Neural progenitor cell (in vitro differentiated cells): Measurements from ENCODE around the gene MDP1. TPM values are rescaled to one million over a fixed set of nuclear protein-coding genes. Genes with fewer than 3 reads are reported as not detected.

Experiments used
- DNase-seq: peaks from one replicate; pipeline ENCODE4 v3.0.0-alpha.2; 2016; ENCODE audit warnings: low spot score
- H2AFZ ChIP-seq: fragments of 200-600 bp; sonication (generic); replicated peaks from 2 replicates; pipeline ENCODE4 v1.6.1; 2016; ENCODE audit warnings: antibody characterized with exemption
- H3F3A ChIP-seq: fragments of 200-600 bp; sonication (generic); 2 replicates; pipeline ENCODE4 v1.6.1; 2016; ENCODE audit warnings: antibody characterized with exemption, low read depth
- H3K27ac ChIP-seq: fragments of 200-600 bp; sonication (generic); 2 replicates; pipeline ENCODE4 v1.5.1; 2016; ENCODE audit warnings: mild to moderate bottlenecking
- H3K27me3 ChIP-seq: fragments of 200-600 bp; sonication (generic); 2 replicates; pipeline ENCODE4 v1.6.1; 2016; ENCODE audit warnings: mild to moderate bottlenecking, moderate library complexity
- H3K36me3 ChIP-seq: fragments of 200-600 bp; sonication (generic); 2 replicates; pipeline ENCODE4 v1.5.1; 2016
- H3K4me1 ChIP-seq: fragments of 200-600 bp; sonication (generic); 2 replicates; pipeline ENCODE4 v1.6.1; 2016; ENCODE audit warnings: mixed run types
- H3K4me2 ChIP-seq: fragments of 200-600 bp; sonication (generic); 2 replicates; pipeline ENCODE4 v1.6.1; 2016
- H3K4me3 ChIP-seq: fragments of 200-600 bp; sonication (generic); 2 replicates; pipeline ENCODE4 v1.5.1; 2016
- H3K79me2 ChIP-seq: fragments of 200-600 bp; sonication (generic); 2 replicates; pipeline ENCODE4 v1.6.1; 2016; ENCODE audit warnings: low read depth
- H3K9ac ChIP-seq: fragments of 200-600 bp; sonication (generic); 2 replicates; pipeline ENCODE4 v1.6.1; 2016
- H3K9me3 ChIP-seq: fragments of 200-600 bp; sonication (generic); 2 replicates; pipeline ENCODE4 v1.5.1; 2016; ENCODE audit warnings: low read depth
- H4K20me1 ChIP-seq: fragments of 200-600 bp; sonication (generic); 2 replicates; pipeline ENCODE4 v1.6.1; 2016; ENCODE audit warnings: low read depth
- H3K27ac Mint-ChIP-seq: 3 replicates; pipeline ENCODE4 v1.8.0; 2021; ENCODE audit warnings: mixed read lengths
- H3K27me3 Mint-ChIP-seq: 2 replicates; pipeline ENCODE4 v1.8.0; 2022; ENCODE audit warnings: low read depth, mild to moderate bottlenecking, inconsistent platforms, moderate library complexity, mixed read lengths; ENCODE audit not compliant: insufficient read depth
- H3K36me3 Mint-ChIP-seq: 3 replicates; pipeline ENCODE4 v1.8.0; 2021; ENCODE audit warnings: mixed read lengths
- H3K4me1 Mint-ChIP-seq: 3 replicates; pipeline ENCODE4 v1.8.0; 2021; ENCODE audit warnings: mixed read lengths
- H3K4me3 Mint-ChIP-seq: 3 replicates; pipeline ENCODE4 v1.8.0; 2021; ENCODE audit warnings: mild to moderate bottlenecking, moderate library complexity, mixed read lengths
- H3K9me3 Mint-ChIP-seq: 3 replicates; pipeline ENCODE4 v1.8.0; 2020; ENCODE audit warnings: mixed read lengths
- CTCF ChIP-seq: fragments of 200-600 bp; sonication (generic); IDR thresholded peaks from 2 replicates; pipeline ENCODE4 v1.5.1; 2017; ENCODE audit warnings: antibody characterized with exemption, mild to moderate bottlenecking
- EZH2 ChIP-seq: fragments of 200-600 bp; sonication (generic); IDR thresholded peaks from 2 replicates; pipeline ENCODE4 v1.6.1; 2017; ENCODE audit warnings: antibody characterized with exemption, mild to moderate bottlenecking, moderate library complexity
- EZH2phosphoT487 ChIP-seq: fragments of 200-600 bp; sonication (generic); IDR thresholded peaks from 2 replicates; pipeline ENCODE4 v1.6.1; 2017; ENCODE audit warnings: antibody characterized with exemption
- total RNA-seq: library from RNA; depleted of rRNA; stranded (reverse); fragments of >200 nt; gene quantifications from 2 replicates; pipeline ENCODE4 v1.2.3, GENCODE V29; 2015; ENCODE audit warnings: low replicate concordance

MDP1 gene
- total RNA-seq, 1 donor from 2014 or later: 18.3 TPM

GRCh38 chr14:24236689-24237462 lies 21.0 kb upstream of the MDP1 start:
- Histone ChIP-seq H3K4me3 (no peak overlapping the region), H3K9ac (no peak overlapping the region), H3K4me2 (no peak overlapping the region), H3K79me2 (peaks cover 37% of the 10 kb centered on the region), H3K27ac (no peak overlapping the region), H3F3A (peaks cover 9% of the 10 kb centered on the region), H3K4me1 (peaks cover 10% of the 10 kb centered on the region), H2AFZ (no peak overlapping the region), H4K20me1 (peaks cover 5% of the 10 kb centered on the region), H3K27me3 (no peaks in the 10 kb centered on the region), H3K36me3 (no peaks in the 10 kb centered on the region), H3K9me3 (no peaks in the 10 kb centered on the region)
- Mint-ChIP-seq H3K27ac (no peak overlapping the region), H3K4me1 (peaks cover 26% of the 10 kb centered on the region), H3K4me3 (no peak overlapping the region), H3K27me3 (no peaks in the 10 kb centered on the region), H3K36me3 (peaks cover 21% of the 10 kb centered on the region), H3K9me3 (no peaks in the 10 kb centered on the region)
- DNase-seq: no peak
- TF ChIP-seq EZH2phosphoT487: no peak
- no peak for TF ChIP-seq EZH2

DNA sequence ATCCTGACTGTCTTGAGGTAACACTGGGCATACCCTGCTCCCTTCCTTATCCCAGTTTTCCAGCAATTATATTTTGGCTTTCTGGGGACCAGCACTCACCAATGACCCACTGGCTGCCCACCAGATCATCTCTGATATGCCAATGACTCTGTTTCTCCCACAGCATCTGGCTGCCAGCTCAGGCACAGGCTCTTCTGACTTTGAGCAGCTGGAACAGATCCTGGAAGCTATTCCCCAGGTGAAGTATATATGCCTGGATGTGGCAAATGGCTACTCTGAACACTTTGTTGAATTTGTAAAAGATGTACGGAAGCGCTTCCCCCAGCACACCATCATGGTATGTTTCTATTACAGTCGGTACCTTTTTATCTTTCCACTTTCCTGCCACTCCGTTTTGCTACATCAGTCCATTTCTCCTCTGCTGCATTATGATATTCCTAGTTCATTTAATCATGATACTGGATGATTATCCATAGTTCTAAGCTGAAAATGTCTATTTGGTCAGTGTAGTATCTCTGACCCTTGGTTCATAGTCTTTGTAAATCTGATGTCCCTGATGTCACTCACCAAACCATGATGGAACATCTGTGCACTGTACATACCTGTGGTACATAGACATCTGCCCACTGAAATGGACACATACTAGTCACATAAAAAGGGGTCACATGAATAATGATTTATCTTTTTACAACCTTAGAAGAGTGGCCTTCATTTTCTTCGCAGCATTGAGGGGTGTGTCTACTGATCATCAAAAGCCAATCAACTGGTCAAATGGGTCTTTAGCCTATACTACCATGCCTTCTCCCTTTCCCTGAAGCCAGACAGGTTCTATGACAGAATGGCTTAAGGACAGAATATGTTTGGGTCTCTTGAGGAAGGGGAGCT lies 20.2 kb upstream of the MDP1 start:
- no peaks in the 10 kb centered on the region for H3K27me3 Mint-ChIP-seq
- no peak for TF ChIP-seq EZH2
- TF ChIP-seq CTCF: no peak
- Histone ChIP-seq H3K9me3 (no peaks in the 10 kb centered on the region), H3K4me1 (peaks cover 11% of the 10 kb centered on the region), H2AFZ (no peak overlapping the region), H3K4me2 (no peak overlapping the region), H3K9ac (no peak overlapping the region), H3K4me3 (no peak overlapping the region), H3K36me3 (no peaks in the 10 kb centered on the region), H4K20me1 (peaks cover 6% of the 10 kb centered on the region), H3K27ac (no peak overlapping the region), H3K79me2 (peaks cover 38% of the 10 kb centered on the region), H3K27me3 (no peaks in the 10 kb centered on the region), H3F3A (peaks cover 16% of the 10 kb centered on the region)
- H3K36me3 Mint-ChIP-seq: peaks cover 21% of the 10 kb centered on the region
- H3K9me3 Mint-ChIP-seq: no peaks in the 10 kb centered on the region
- DNase-seq: no peak
- H3K4me1 Mint-ChIP-seq: peaks cover 29% of the 10 kb centered on the region
- peak overlapping the region; percentile 51 for H3K4me3 Mint-ChIP-seq
- no peak overlapping the region for H3K27ac Mint-ChIP-seq

GRCh38 chr14:24234095-24235005 lies 18.5 kb upstream of the MDP1 start:
- peak overlapping the region; percentile 100 for H3K4me3 Mint-ChIP-seq
- H3K4me3 ChIP-seq: no peak overlapping the region
- peaks cover 15% of the 10 kb centered on the region for H3K4me1 ChIP-seq
- H2AFZ ChIP-seq: no peak overlapping the region
- peaks cover 8% of the 10 kb centered on the region for H4K20me1 ChIP-seq
- H3K36me3 ChIP-seq: no peaks in the 10 kb centered on the region
- no peaks in the 10 kb centered on the region for H3K9me3 Mint-ChIP-seq
- H3K79me2 ChIP-seq: peaks cover 46% of the 10 kb centered on the region
- H3K9me3 ChIP-seq: no peaks in the 10 kb centered on the region
- peaks cover 23% of the 10 kb centered on the region for H3K4me1 Mint-ChIP-seq
- no peak for TF ChIP-seq CTCF
- no peak for TF ChIP-seq EZH2
- TF ChIP-seq EZH2phosphoT487: no peak
- no peak overlapping the region for H3K27ac Mint-ChIP-seq
- peaks cover 16% of the 10 kb centered on the region for H3K36me3 Mint-ChIP-seq
- H3K27me3 ChIP-seq: no peaks in the 10 kb centered on the region
- H3K27me3 Mint-ChIP-seq: no peaks in the 10 kb centered on the region
- H3K4me2 ChIP-seq: peak overlapping the region; percentile 93
- H3K9ac ChIP-seq: peak overlapping the region; percentile 23
- DNase-seq: no peak
- H3F3A ChIP-seq: peaks cover 18% of the 10 kb centered on the region
- no peak overlapping the region for H3K27ac ChIP-seq
